Neuronal stem cell (in vitro differentiated cells): Measurements from ENCODE around the gene UTY.

Experiments
- DNase-seq: peaks from one replicate; pipeline ENCODE4 v3.0.0-alpha.2; 2013; ENCODE audit warnings: low spot score
- H2AFZ ChIP-seq: one replicate; pipeline ENCODE4 v1.6.1; 2013; ENCODE audit warnings: mild to moderate bottlenecking, low read length, inconsistent platforms
- H2AK5ac ChIP-seq: 2 replicates; pipeline ENCODE4 v1.6.1; 2013; ENCODE audit warnings: low read depth, mild to moderate bottlenecking, inconsistent platforms, low read length, moderate library complexity, mixed read lengths
- H2BK120ac ChIP-seq: 2 replicates; pipeline ENCODE4 v1.6.1; 2013; ENCODE audit warnings: low read depth, mild to moderate bottlenecking, inconsistent platforms, low read length, moderate library complexity, mixed read lengths
- H2BK12ac ChIP-seq: one replicate; pipeline ENCODE4 v1.6.1; 2013; ENCODE audit warnings: low read length, inconsistent platforms
- H2BK15ac ChIP-seq: 2 replicates; pipeline ENCODE4 v1.6.1; 2013; ENCODE audit warnings: mild to moderate bottlenecking, low read length, inconsistent platforms, mixed read lengths
- H2BK5ac ChIP-seq: one replicate; pipeline ENCODE4 v1.6.1; 2013; ENCODE audit warnings: inconsistent platforms, mild to moderate bottlenecking, low read length, moderate library complexity
- H3K14ac ChIP-seq: one replicate; pipeline ENCODE4 v1.6.1; 2013; ENCODE audit warnings: low read length, inconsistent platforms
- H3K18ac ChIP-seq: 2 replicates; pipeline ENCODE4 v1.6.1; 2013; ENCODE audit warnings: low read length, inconsistent platforms
- H3K23ac ChIP-seq: 2 replicates; pipeline ENCODE4 v1.6.1; 2013; ENCODE audit warnings: low read depth, mild to moderate bottlenecking, mixed read lengths, low read length, inconsistent platforms; ENCODE audit not compliant: poor library complexity
- H3K27ac ChIP-seq: replicated peaks from 3 replicates; pipeline ENCODE4 v1.5.1; 2013; ENCODE audit warnings: low read length, inconsistent platforms
- H3K27me3 ChIP-seq, 3 experiments: 2 replicates each; pipeline ENCODE4 v1.6.1; 2013; ENCODE audit warnings: low read length in 3 of 3, mild to moderate bottlenecking in 2 of 3, inconsistent platforms in 1 of 3, low read depth in 1 of 3, mixed read lengths in 1 of 3, moderate library complexity in 1 of 3; ENCODE audit not compliant: control insufficient read depth in 3 of 3, insufficient read depth in 3 of 3
- H3K36me3 ChIP-seq, 2 donors: replicated peaks in 1 of 2; 2 replicates each; pipeline ENCODE4 v1.6.1; 2013; ENCODE audit warnings: low read length in 2 of 2; ENCODE audit not compliant: control insufficient read depth in 2 of 2, insufficient read depth in 2 of 2
- H3K4ac ChIP-seq: 2 replicates; pipeline ENCODE4 v1.6.1; 2013; ENCODE audit warnings: inconsistent platforms, mild to moderate bottlenecking, low read length, moderate library complexity
- H3K4me1 ChIP-seq, 2 donors: 1 replicate in 1 of 2; 2 replicates in 1 of 2; pipeline ENCODE4 v1.6.1; 2013; ENCODE audit warnings: low read length in 2 of 2, low read depth in 1 of 2; ENCODE audit not compliant: control insufficient read depth in 2 of 2, insufficient read depth in 1 of 2
- H3K4me2 ChIP-seq: one replicate; pipeline ENCODE4 v1.6.1; 2013; ENCODE audit warnings: mild to moderate bottlenecking, low read length, inconsistent platforms; ENCODE audit not compliant: insufficient read depth, poor library complexity, severe bottlenecking
- H3K4me3 ChIP-seq, 2 donors: 2 replicates each; pipeline ENCODE4 v1.5.1; 2013; ENCODE audit warnings: low read length in 2 of 2, mild to moderate bottlenecking in 2 of 2, inconsistent platforms in 1 of 2, moderate library complexity in 1 of 2
- H3K79me1 ChIP-seq: one replicate; pipeline ENCODE4 v1.6.1; 2013; ENCODE audit warnings: low read depth, mild to moderate bottlenecking, inconsistent platforms, low read length, moderate library complexity
- H3K9ac ChIP-seq: one replicate; pipeline ENCODE4 v1.6.1; 2013; ENCODE audit warnings: mild to moderate bottlenecking, low read depth, low read length, inconsistent platforms; ENCODE audit not compliant: poor library complexity
- H3K9me3 ChIP-seq, 2 donors: replicated peaks in 1 of 2; 2 replicates each; pipeline versions ENCODE3 to v1.6.1; 2013; ENCODE audit warnings: low read length in 2 of 2, mild to moderate bottlenecking in 2 of 2, inconsistent platforms in 1 of 2, low read depth in 1 of 2, mixed read lengths in 1 of 2, moderate library complexity in 1 of 2; ENCODE audit not compliant: control insufficient read depth in 2 of 2, insufficient read depth in 1 of 2
- H4K8ac ChIP-seq: one replicate; pipeline ENCODE4 v1.6.1; 2013; ENCODE audit warnings: low read depth, mild to moderate bottlenecking, inconsistent platforms, low read length, moderate library complexity
- H4K91ac ChIP-seq: one replicate; pipeline ENCODE4 v1.6.1; 2013; ENCODE audit warnings: low read length, low read depth, mild to moderate bottlenecking, inconsistent platforms; ENCODE audit not compliant: poor library complexity
- WGBS, 2 donors: extraction: QIAGEN DNeasy Blood & Tissue Kit; methylation state at CpG; one replicate each; pipeline ENCODE4 v1.1.7; 2013; ENCODE audit warnings: missing lambda C conversion rate in 2 of 2, mixed read lengths in 1 of 2; ENCODE audit not compliant: insufficient read length in 2 of 2, insufficient replicate concordance in 1 of 2; ENCODE audit errors: extremely low coverage in 2 of 2; 5-methylcytosine and 5-hydroxymethylcytosine counted together

The UTY gene

GRCh38 chrY:13443146-13443545 lies 36.7 kb downstream of the UTY start:
- no peaks in the 10 kb centered on the region for H3K9me3 ChIP-seq
- no peaks in the 10 kb centered on the region for H3K4me1 ChIP-seq
- H2BK5ac ChIP-seq, result no peak overlapping the region
- no peak overlapping the region for H3K27ac ChIP-seq
- DNase-seq, result no peak
- H3K23ac ChIP-seq, result no peak overlapping the region
- H3K79me1 ChIP-seq, result no peaks in the 10 kb centered on the region
- H3K9ac ChIP-seq, result no peak overlapping the region
- H3K14ac ChIP-seq, result no peak overlapping the region
- H2BK15ac ChIP-seq, result no peak overlapping the region
- no peaks in the 10 kb centered on the region for H3K27me3 ChIP-seq
- no peak overlapping the region for H2AK5ac ChIP-seq
- H2BK12ac ChIP-seq, result no peak overlapping the region
- H3K36me3 ChIP-seq, result no peaks in the 10 kb centered on the region
- H2BK120ac ChIP-seq, result no peak overlapping the region
- H3K4me3 ChIP-seq, result no peak overlapping the region
- H3K4me2 ChIP-seq, result no peak overlapping the region
- no peak overlapping the region for H2AFZ ChIP-seq
- no peak overlapping the region for H4K8ac ChIP-seq
- no CpG with 5 or more reads among the region's 7 CpGs for WGBS, 2 donors
- H3K4ac ChIP-seq, result no peak overlapping the region
- H4K91ac ChIP-seq, result no peak overlapping the region
- H3K18ac ChIP-seq, result no peak overlapping the region

GRCh38 chrY:13440811-13441210 lies 39.0 kb downstream of the UTY start:
- no peak overlapping the region for H4K8ac ChIP-seq
- H3K4ac ChIP-seq, result no peak overlapping the region
- no peak overlapping the region for H3K4me2 ChIP-seq
- no peak overlapping the region for H3K14ac ChIP-seq
- H2AK5ac ChIP-seq, result no peak overlapping the region
- peaks cover 0 to 2% of the 10 kb centered on the region in 2 donors for H3K36me3 ChIP-seq
- no peaks in the 10 kb centered on the region for H3K9me3 ChIP-seq
- no peak for DNase-seq
- H2AFZ ChIP-seq, result no peak overlapping the region
- H2BK12ac ChIP-seq, result no peak overlapping the region
- no peaks in the 10 kb centered on the region for H3K79me1 ChIP-seq
- no CpG with 5 or more reads among the region's 1 CpG for WGBS, 2 donors
- H2BK5ac ChIP-seq, result no peak overlapping the region
- no peaks in the 10 kb centered on the region for H3K27me3 ChIP-seq
- H3K27ac ChIP-seq, result no peak overlapping the region
- H3K4me1 ChIP-seq, result no peaks in the 10 kb centered on the region
- no peak overlapping the region for H3K4me3 ChIP-seq
- no peak overlapping the region for H4K91ac ChIP-seq
- no peak overlapping the region for H2BK120ac ChIP-seq
- no peak overlapping the region for H2BK15ac ChIP-seq
- no peak overlapping the region for H3K18ac ChIP-seq
- H3K23ac ChIP-seq, result no peak overlapping the region
- no peak overlapping the region for H3K9ac ChIP-seq

- no peak for DNase-seq
- peaks cover 0 to 2% of the 10 kb centered on the region in 2 donors for H3K36me3 ChIP-seq
- H3K4me1 ChIP-seq, result no peaks in the 10 kb centered on the region
- H3K14ac ChIP-seq, result no peak overlapping the region
- no peak overlapping the region for H2BK12ac ChIP-seq
- no peak overlapping the region for H4K91ac ChIP-seq
- H2BK5ac ChIP-seq, result no peak overlapping the region
- no peak overlapping the region for H3K4me3 ChIP-seq
- no peak overlapping the region for H2BK15ac ChIP-seq
- no peak overlapping the region for H4K8ac ChIP-seq
- no peak overlapping the region for H3K4me2 ChIP-seq
- H2AFZ ChIP-seq, result no peak overlapping the region
- H2AK5ac ChIP-seq, result no peak overlapping the region
- H3K4ac ChIP-seq, result no peak overlapping the region
- no peak overlapping the region for H3K18ac ChIP-seq
- peaks cover 0 to 5% of the 10 kb centered on the region in 2 donors for H3K9me3 ChIP-seq
- no CpG with 5 or more reads among the region's 25 CpGs for WGBS, 2 donors
- H2BK120ac ChIP-seq, result no peak overlapping the region
- H3K9ac ChIP-seq, result no peak overlapping the region
- H3K27me3 ChIP-seq, result no peaks in the 10 kb centered on the region
- H3K23ac ChIP-seq, result no peak overlapping the region
- H3K27ac ChIP-seq, result no peak overlapping the region
- no peaks in the 10 kb centered on the region for H3K79me1 ChIP-seq
These were observed 43.6 kb downstream of the UTY start for GRCh38 chrY:13435968-13436937.

GRCh38 chrY:13435206-13435967 lies 44.4 kb downstream of the UTY start:
- no peak overlapping the region for H4K8ac ChIP-seq
- H3K27ac ChIP-seq, result no peak overlapping the region
- peaks cover 0 to 5% of the 10 kb centered on the region in 2 donors for H3K9me3 ChIP-seq
- no peak overlapping the region for H3K9ac ChIP-seq
- no peak overlapping the region for H3K4ac ChIP-seq
- H3K79me1 ChIP-seq, result no peaks in the 10 kb centered on the region
- H2BK15ac ChIP-seq, result no peak overlapping the region
- peaks cover 0 to 2% of the 10 kb centered on the region in 2 donors for H3K36me3 ChIP-seq
- no peak overlapping the region for H3K4me3 ChIP-seq
- H3K4me2 ChIP-seq, result no peak overlapping the region
- H4K91ac ChIP-seq, result no peak overlapping the region
- no peak overlapping the region for H2BK12ac ChIP-seq
- no peaks in the 10 kb centered on the region for H3K4me1 ChIP-seq
- H3K18ac ChIP-seq, result no peak overlapping the region
- WGBS, 2 donors, result no CpG with 5 or more reads among the region's 22 CpGs
- H3K14ac ChIP-seq, result no peak overlapping the region
- no peak overlapping the region for H3K23ac ChIP-seq
- H2BK5ac ChIP-seq, result no peak overlapping the region
- DNase-seq, result no peak
- no peaks in the 10 kb centered on the region for H3K27me3 ChIP-seq
- H2AFZ ChIP-seq, result no peak overlapping the region
- no peak overlapping the region for H2BK120ac ChIP-seq
- no peak overlapping the region for H2AK5ac ChIP-seq
